Neural progenitor cell (in vitro differentiated cells): ENCODE data around the gene CAPZB.

Experiments
- EZH2 ChIP-seq: fragments of 200-600 bp; sonication (generic); IDR thresholded peaks from 2 replicates; pipeline ENCODE4 v1.6.1; 2017; ENCODE audit warnings: antibody characterized with exemption, mild to moderate bottlenecking, moderate library complexity
- EZH2phosphoT487 ChIP-seq: fragments of 200-600 bp; sonication (generic); IDR thresholded peaks from 2 replicates; pipeline ENCODE4 v1.6.1; 2017; ENCODE audit warnings: antibody characterized with exemption
- TF ChIP-seq, protein P1 (sequence below): fragments of 200-600 bp; sonication (generic); IDR thresholded peaks from 2 replicates; pipeline ENCODE4 v1.5.1; 2017; ENCODE audit warnings: antibody characterized with exemption, mild to moderate bottlenecking

GRCh38 chr1:19411612-19412011, 73.7 kb downstream of the CAPZB start:
- TF ChIP-seq EZH2phosphoT487 (no peak), EZH2 (no peak)
- TF ChIP-seq, protein P1, sequence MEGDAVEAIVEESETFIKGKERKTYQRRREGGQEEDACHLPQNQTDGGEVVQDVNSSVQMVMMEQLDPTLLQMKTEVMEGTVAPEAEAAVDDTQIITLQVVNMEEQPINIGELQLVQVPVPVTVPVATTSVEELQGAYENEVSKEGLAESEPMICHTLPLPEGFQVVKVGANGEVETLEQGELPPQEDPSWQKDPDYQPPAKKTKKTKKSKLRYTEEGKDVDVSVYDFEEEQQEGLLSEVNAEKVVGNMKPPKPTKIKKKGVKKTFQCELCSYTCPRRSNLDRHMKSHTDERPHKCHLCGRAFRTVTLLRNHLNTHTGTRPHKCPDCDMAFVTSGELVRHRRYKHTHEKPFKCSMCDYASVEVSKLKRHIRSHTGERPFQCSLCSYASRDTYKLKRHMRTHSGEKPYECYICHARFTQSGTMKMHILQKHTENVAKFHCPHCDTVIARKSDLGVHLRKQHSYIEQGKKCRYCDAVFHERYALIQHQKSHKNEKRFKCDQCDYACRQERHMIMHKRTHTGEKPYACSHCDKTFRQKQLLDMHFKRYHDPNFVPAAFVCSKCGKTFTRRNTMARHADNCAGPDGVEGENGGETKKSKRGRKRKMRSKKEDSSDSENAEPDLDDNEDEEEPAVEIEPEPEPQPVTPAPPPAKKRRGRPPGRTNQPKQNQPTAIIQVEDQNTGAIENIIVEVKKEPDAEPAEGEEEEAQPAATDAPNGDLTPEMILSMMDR = no peak
